Esophagus squamous epithelium (tissue), 4 donors: ENCODE measurements around the gene MAPK8IP1.

ENCODE experiments used
- CTCF ChIP-seq, 6 experiments: fragments of 450-650 bp in 4 of 6; fragments of 200-600 bp in 2 of 6; sonication (generic) in 2 of 6; IDR thresholded peaks; one replicate each; pipeline ENCODE4 v1.5.1; 2016 to 2019; ENCODE audit warnings: antibody characterized with exemption in 6 of 6, mild to moderate bottlenecking in 4 of 6, moderate library complexity in 4 of 6
- POLR2A ChIP-seq, 4 donors: fragments of 450-650 bp; IDR thresholded peaks; one replicate each; pipeline ENCODE4 v1.6.1; 2017; ENCODE audit warnings: antibody characterized with exemption in 4 of 4, mild to moderate bottlenecking in 4 of 4, moderate library complexity in 3 of 4

- TF ChIP-seq CTCF (IDR thresholded peaks at IDR 0.05) = no peak
- TF ChIP-seq POLR2A (IDR thresholded peaks at IDR 0.05) = no peak
Observed at GRCh38 chr11:45926536-45927331, 41.3 kb downstream of the MAPK8IP1 start.
